ENCODE measurements around the gene WDR33. TPM values are rescaled to one million over a fixed set of nuclear protein-coding genes. Genes with fewer than 3 reads are reported as not detected.
A peak's percentile ranks its signal among the peaks of the same experiment; 100 is the strongest.

WDR33 gene
- total RNA-seq, 1 donor from 2014 or later = 53.9 TPM

- Histone ChIP-seq H3K9me3 (no peaks in the 10 kb centered on the region), H3K4me1 (peaks cover 25% of the 10 kb centered on the region), H3K27ac (peak overlapping the region; percentile 73), H3K27me3 (no peaks in the 10 kb centered on the region), H3K4me3 (no peak overlapping the region), H3K36me3 (no peaks in the 10 kb centered on the region)
- no peak for ATAC-seq
- TF ChIP-seq CTCF (IDR thresholded peaks at IDR 0.05) = no peak
- DNase-seq = peak; percentile 22
- intact Hi-C loops (cut with DNase I) = no loop called here
Observed at GRCh38 chr2:127660291-127660578, 150.7 kb downstream of the WDR33 start.

GRCh38 chr2:127659408-127660290 is 151.3 kb downstream of the WDR33 start:
- Histone ChIP-seq H3K27me3 (no peaks in the 10 kb centered on the region), H3K9me3 (no peaks in the 10 kb centered on the region), H3K36me3 (no peaks in the 10 kb centered on the region), H3K4me3 (no peak overlapping the region), H3K27ac (peak overlapping the region; percentile 73), H3K4me1 (peaks cover 19% of the 10 kb centered on the region)
- no peak for TF ChIP-seq CTCF (IDR thresholded peaks at IDR 0.05)
- DNase-seq (peak; percentile 62), ATAC-seq (peak; percentile 56)
- intact Hi-C loops (cut with DNase I) = no loop called here

- Histone ChIP-seq H3K4me1 (peaks cover 18% of the 10 kb centered on the region), H3K9me3 (no peaks in the 10 kb centered on the region), H3K27ac (peak overlapping the region; percentile 73), H3K36me3 (no peaks in the 10 kb centered on the region), H3K27me3 (no peaks in the 10 kb centered on the region), H3K4me3 (no peak overlapping the region)
- ATAC-seq = no peak
- intact Hi-C loops (cut with DNase I) = no loop called here
- DNase-seq = peak; percentile 54
- TF ChIP-seq CTCF (IDR thresholded peaks at IDR 0.05) = no peak
Observed at GRCh38 chr2:127658641-127659407, 152.1 kb downstream of the WDR33 start.

- TF ChIP-seq CTCF (IDR thresholded peaks at IDR 0.05) = no peak
Observed at GRCh38 chr2:127658146-127658545, 152.8 kb downstream of the WDR33 start.

GRCh38 chr2:127657232-127657595 is 153.8 kb downstream of the WDR33 start:
- H3K27ac ChIP-seq = peak overlapping the region; percentile 73
- TF ChIP-seq CTCF (IDR thresholded peaks at IDR 0.05) = no peak
- no peaks in the 10 kb centered on the region for H3K9me3 ChIP-seq
- H3K27me3 ChIP-seq = no peaks in the 10 kb centered on the region
- H3K36me3 ChIP-seq = no peaks in the 10 kb centered on the region
- no peak for ATAC-seq
- intact Hi-C loops (cut with DNase I) = no loop called here
- H3K4me1 ChIP-seq = peaks cover 9% of the 10 kb centered on the region
- no peak overlapping the region for H3K4me3 ChIP-seq
- DNase-seq = no peak

More at GRCh38 chr2:127658146-127658545, 152.8 kb downstream of the WDR33 start:
- intact Hi-C loops (cut with DNase I) = no loop called here
- H3K9me3 ChIP-seq = no peaks in the 10 kb centered on the region
- no peaks in the 10 kb centered on the region for H3K36me3 ChIP-seq
- DNase-seq (peak; percentile 28), ATAC-seq (no peak)
- no peaks in the 10 kb centered on the region for H3K27me3 ChIP-seq
- peak overlapping the region; percentile 73 for H3K27ac ChIP-seq
- H3K4me1 ChIP-seq = peaks cover 12% of the 10 kb centered on the region
- no peak overlapping the region for H3K4me3 ChIP-seq

Measured in upper lobe of right lung (tissue), 1 donor.